Smooth muscle cell (in vitro differentiated cells): ENCODE results near the gene CHD2. TPM values are rescaled to one million over a fixed set of nuclear protein-coding genes. Genes with fewer than 3 reads are reported as not detected.

Source experiments
- DNase-seq: peaks from one replicate; lab custom pipeline; 2025; ENCODE audit not compliant: unreplicated experiment; lab: John Stamatoyannopoulos, UW
- H2AFZ ChIP-seq: fragments of 200-600 bp; sonication (generic); 2 replicates; pipeline ENCODE4 v1.6.0; 2016; ENCODE audit warnings: antibody characterized with exemption, low read depth, mild to moderate bottlenecking
- H3F3A ChIP-seq: fragments of 200-600 bp; sonication (generic); 2 replicates; pipeline ENCODE4 v1.6.0; 2017; ENCODE audit warnings: antibody characterized with exemption, low read depth
- H3K27ac ChIP-seq: fragments of 200-600 bp; sonication (generic); 2 replicates; pipeline ENCODE4 v1.5.1; 2016; ENCODE audit warnings: low read depth, mild to moderate bottlenecking
- H3K27me3 ChIP-seq: fragments of 200-600 bp; sonication (generic); 2 replicates; pipeline ENCODE4 v1.6.1; 2016; ENCODE audit warnings: low read depth, mild to moderate bottlenecking
- H3K36me3 ChIP-seq: fragments of 200-600 bp; sonication (generic); 2 replicates; pipeline ENCODE4 v1.5.1; 2016; ENCODE audit warnings: low read depth
- H3K4me1 ChIP-seq: fragments of 200-600 bp; sonication (generic); 2 replicates; pipeline ENCODE4 v1.5.1; 2016; ENCODE audit warnings: low read depth
- H3K4me2 ChIP-seq: fragments of 200-600 bp; sonication (generic); 2 replicates; pipeline ENCODE4 v1.6.0; 2016; ENCODE audit warnings: mild to moderate bottlenecking
- H3K4me3 ChIP-seq: fragments of 200-600 bp; sonication (generic); 2 replicates; pipeline ENCODE4 v1.5.1; 2016; ENCODE audit warnings: mild to moderate bottlenecking
- H3K79me2 ChIP-seq: fragments of 200-600 bp; sonication (generic); 2 replicates; pipeline ENCODE4 v1.6.0; 2016; ENCODE audit warnings: low read depth, mild to moderate bottlenecking
- H3K9ac ChIP-seq: fragments of 200-600 bp; sonication (generic); 2 replicates; pipeline ENCODE4 v1.6.0; 2016; ENCODE audit warnings: low read depth
- H3K9me3 ChIP-seq: fragments of 200-600 bp; sonication (generic); replicated peaks from 2 replicates; pipeline ENCODE4 v1.5.1; 2016; ENCODE audit warnings: low read depth
- H4K20me1 ChIP-seq: fragments of 200-600 bp; sonication (generic); 2 replicates; pipeline ENCODE4 v1.6.0; 2016; ENCODE audit warnings: low read depth
- CTCF ChIP-seq: fragments of 200-600 bp; sonication (generic); IDR thresholded peaks from 2 replicates; pipeline ENCODE4 v1.5.1; 2017; ENCODE audit warnings: borderline replicate concordance, mild to moderate bottlenecking, antibody characterized with exemption; ENCODE audit not compliant: insufficient read depth, poor library complexity, severe bottlenecking
- WGBS: methylation state at CpG from one replicate; pipeline ENCODE4 v1.1.7; 2016; ENCODE audit warnings: low lambda C conversion rate; 5-methylcytosine and 5-hydroxymethylcytosine counted together
- polyA plus RNA-seq: library from polyadenylated mRNA; unstranded; fragments of >200 nt; fragmentation: Nextera tagmentation; extraction: Ambion mirVana; gene quantifications from 2 replicates; pipeline ENCODE4 v1.2.1, GENCODE V29; 2016
- total RNA-seq: library from RNA; depleted of rRNA; stranded (reverse); fragments of >200 nt; gene quantifications from 2 replicates; pipeline ENCODE4 v1.2.3, GENCODE V29; 2014

Gene CHD2
- total and polyA plus RNA-seq, 2 experiments from 2014 or later = 64.4 to 99.2 TPM

GRCh38 chr15:92877000-92877399 lies 23.1 kb upstream of the CHD2 start:
- Histone ChIP-seq H3K36me3 (no peaks in the 10 kb centered on the region), H3K9ac (no peak overlapping the region), H3F3A (no peaks in the 10 kb centered on the region), H3K4me1 (peaks cover 35% of the 10 kb centered on the region), H3K4me3 (no peak overlapping the region), H3K9me3 (no peaks in the 10 kb centered on the region), H2AFZ (no peak overlapping the region), H3K27ac (no peak overlapping the region), H4K20me1 (no peaks in the 10 kb centered on the region), H3K79me2 (no peaks in the 10 kb centered on the region), H3K4me2 (no peak overlapping the region), H3K27me3 (no peaks in the 10 kb centered on the region)
- WGBS = 67% methylated on average over 5 of the region's 5 CpGs
- no peak for TF ChIP-seq CTCF
- no peak for DNase-seq

- no peaks in the 10 kb centered on the region for H3K36me3 ChIP-seq
Measured at GRCh38 chr15:92877416-92877815, 22.7 kb upstream of the CHD2 start.

GRCh38 chr15:92878593-92879053 lies 21.5 kb upstream of the CHD2 start:
- H3K4me1 ChIP-seq = peaks cover 35% of the 10 kb centered on the region
- H3K4me2 ChIP-seq = no peak overlapping the region
- H3K36me3 ChIP-seq = no peaks in the 10 kb centered on the region
- TF ChIP-seq CTCF = no peak
- no peak overlapping the region for H3K4me3 ChIP-seq
- peaks cover 7% of the 10 kb centered on the region for H3K79me2 ChIP-seq
- WGBS = 82% methylated on average over 5 of the region's 5 CpGs
- no peak overlapping the region for H3K27ac ChIP-seq
- DNase-seq = no peak
- H3K27me3 ChIP-seq = no peaks in the 10 kb centered on the region
- H3F3A ChIP-seq = no peaks in the 10 kb centered on the region
- peak overlapping the region; percentile 41 for H2AFZ ChIP-seq
- peaks cover 6% of the 10 kb centered on the region for H4K20me1 ChIP-seq
- H3K9me3 ChIP-seq = no peaks in the 10 kb centered on the region
- no peak overlapping the region for H3K9ac ChIP-seq

More at GRCh38 chr15:92877416-92877815, 22.7 kb upstream of the CHD2 start:
- H3K27ac ChIP-seq = no peak overlapping the region
- 96% methylated on average over 2 of the region's 2 CpGs for WGBS
- no peaks in the 10 kb centered on the region for H3K9me3 ChIP-seq
- H3K79me2 ChIP-seq = no peaks in the 10 kb centered on the region
- DNase-seq = no peak
- peaks cover 35% of the 10 kb centered on the region for H3K4me1 ChIP-seq
- no peak for TF ChIP-seq CTCF
- H3F3A ChIP-seq = no peaks in the 10 kb centered on the region
- no peaks in the 10 kb centered on the region for H3K27me3 ChIP-seq
- no peak overlapping the region for H3K4me2 ChIP-seq
- no peak overlapping the region for H3K9ac ChIP-seq
- peak overlapping the region; percentile 62 for H2AFZ ChIP-seq
- H3K4me3 ChIP-seq = no peak overlapping the region
- H4K20me1 ChIP-seq = no peaks in the 10 kb centered on the region
